PFSK-1 (cell line): ENCODE data around the gene ZNF837.

Source experiments
- POLR2AphosphoS5 ChIP-seq: IDR thresholded peaks from 2 replicates; pipeline ENCODE4 v1.6.1; 2012; ENCODE audit warnings: low read depth, mild to moderate bottlenecking, control low read depth, low read length, moderate library complexity
- REST ChIP-seq, 2 experiments: IDR thresholded peaks; 2 replicates each; pipeline versions ENCODE4 v1.6.1 to v1.8.0; 2011 to 2012; ENCODE audit warnings: low read depth in 2 of 2, low read length in 2 of 2, control low read depth in 1 of 2, inconsistent platforms in 1 of 2, mild to moderate bottlenecking in 1 of 2, moderate library complexity in 1 of 2; ENCODE audit not compliant: insufficient read depth in 1 of 2

- TF ChIP-seq REST (IDR thresholded peaks at IDR 0.05; ENCODE audit: insufficient read depth in 1 of 2, low read depth in 2 of 2, low read length in 2 of 2) (no peak), POLR2AphosphoS5 (no peak)
These were observed 8.3 kb downstream of the ZNF837 start for GRCh38 chr19:58372311-58373133.
